Colonic mucosa (tissue), 4 donors: ENCODE results near the gene SAMD4A. TPM values are rescaled to one million over a fixed set of nuclear protein-coding genes. Genes with fewer than 3 reads are reported as not detected.

ENCODE experiments used
- DNase-seq: peaks from one replicate; pipeline ENCODE4 v3.0.0-alpha.2; 2020
- H3K27ac ChIP-seq: fragments of 200-600 bp; one replicate; pipeline ENCODE4 v1.8.0; 2021
- H3K27me3 ChIP-seq: fragments of 200-600 bp; one replicate; pipeline ENCODE4 v1.8.0; 2021
- H3K36me3 ChIP-seq: fragments of 200-600 bp; one replicate; pipeline ENCODE4 v1.8.0; 2021
- H3K4me1 ChIP-seq: fragments of 200-600 bp; one replicate; pipeline ENCODE4 v1.8.0; 2021; ENCODE audit warnings: mild to moderate bottlenecking
- H3K4me3 ChIP-seq: fragments of 200-600 bp; one replicate; pipeline ENCODE4 v1.8.0; 2021
- H3K9ac ChIP-seq, 2 donors: one replicate each; pipeline ENCODE4 v1.7.0; 2013; ENCODE audit warnings: control low read depth in 2 of 2, low read depth in 2 of 2, low read length in 2 of 2
- H3K9me3 ChIP-seq: fragments of 200-600 bp; one replicate; pipeline ENCODE4 v1.8.0; 2021
- CTCF ChIP-seq: fragments of 200-600 bp; IDR thresholded peaks from one replicate; pipeline ENCODE4 v1.8.0; 2022; ENCODE audit warnings: antibody characterized with exemption, mild to moderate bottlenecking
- intact Hi-C: fragments of 100-400 bp; cut with DNase I; formaldehyde crosslinking; loops from one replicate; pipeline ENCODE4 v1.14.1; 2022
- total RNA-seq, 2 donors: library from RNA; stranded (reverse); fragmentation: NEBNext Ultra II Directional in 1 of 2; extraction: Animal tissue kit (Norgen Biotek cat#: 25700) in 1 of 2; gene quantifications; one replicate each; pipeline ENCODE4 v1.2.1, GENCODE V29; 2021
- donor health status: healthy.
- donor health status: DM: no; HTN: no; CAD: no.
- donor health status: DM: no; HTN: no; CAD: no.

SAMD4A gene
- total RNA-seq, 2 donors from 2014 or later = 5.6 to 31.3 TPM

- H3K27ac ChIP-seq = no peak overlapping the region
- no peaks in the 10 kb centered on the region for H3K27me3 ChIP-seq
- no peak overlapping the region for H3K9ac ChIP-seq
- H3K4me1 ChIP-seq = no peaks in the 10 kb centered on the region
- intact Hi-C loops = no loop called here
- no peak for DNase-seq
- no peak for TF ChIP-seq CTCF
- no peaks in the 10 kb centered on the region for H3K36me3 ChIP-seq
- H3K9me3 ChIP-seq = no peaks in the 10 kb centered on the region
- H3K4me3 ChIP-seq = no peak overlapping the region
Observed at GRCh38 chr14:54702014-54702491, 135.1 kb downstream of the SAMD4A start.

GRCh38 chr14:54702492-54702891, 135.6 kb downstream of the SAMD4A start:
- Histone ChIP-seq H3K27ac (no peak overlapping the region), H3K9ac (no peak overlapping the region), H3K36me3 (no peaks in the 10 kb centered on the region), H3K9me3 (no peaks in the 10 kb centered on the region), H3K4me1 (no peaks in the 10 kb centered on the region), H3K4me3 (no peak overlapping the region), H3K27me3 (no peaks in the 10 kb centered on the region)
- intact Hi-C loops = no loop called here
- DNase-seq = no peak
- no peak for TF ChIP-seq CTCF

- H3K4me3 ChIP-seq = no peak overlapping the region
- no peak for TF ChIP-seq CTCF
- DNase-seq = no peak
- H3K9ac ChIP-seq = no peak overlapping the region
- no peaks in the 10 kb centered on the region for H3K4me1 ChIP-seq
- no peak overlapping the region for H3K27ac ChIP-seq
- H3K9me3 ChIP-seq = no peaks in the 10 kb centered on the region
- no peaks in the 10 kb centered on the region for H3K36me3 ChIP-seq
- no peaks in the 10 kb centered on the region for H3K27me3 ChIP-seq
- intact Hi-C loops = no loop called here
Observed at GRCh38 chr14:54703082-54703481, 136.2 kb downstream of the SAMD4A start.

- Histone ChIP-seq H3K9ac (no peak overlapping the region), H3K4me1 (no peaks in the 10 kb centered on the region), H3K36me3 (no peaks in the 10 kb centered on the region), H3K27ac (no peak overlapping the region), H3K9me3 (no peaks in the 10 kb centered on the region), H3K4me3 (no peak overlapping the region), H3K27me3 (no peaks in the 10 kb centered on the region)
- TF ChIP-seq CTCF = no peak
- intact Hi-C loops = no loop called here
- DNase-seq = no peak
Observed at GRCh38 chr14:54703724-54704123, 136.8 kb downstream of the SAMD4A start.

GRCh38 chr14:54704768-54705167, 137.8 kb downstream of the SAMD4A start:
- intact Hi-C loops = no loop called here
- no peak for TF ChIP-seq CTCF
- H3K4me3 ChIP-seq = no peak overlapping the region
- no peak overlapping the region for H3K27ac ChIP-seq
- H3K9ac ChIP-seq = no peak overlapping the region
- H3K4me1 ChIP-seq = no peaks in the 10 kb centered on the region
- H3K9me3 ChIP-seq = no peaks in the 10 kb centered on the region
- no peaks in the 10 kb centered on the region for H3K36me3 ChIP-seq
- DNase-seq = no peak
- no peaks in the 10 kb centered on the region for H3K27me3 ChIP-seq

- Histone ChIP-seq H3K27ac (no peak overlapping the region), H3K9ac (no peak overlapping the region), H3K9me3 (no peaks in the 10 kb centered on the region), H3K36me3 (no peaks in the 10 kb centered on the region), H3K27me3 (no peaks in the 10 kb centered on the region), H3K4me3 (no peak overlapping the region), H3K4me1 (no peaks in the 10 kb centered on the region)
- DNase-seq = no peak
- intact Hi-C loops = no loop called here
- TF ChIP-seq CTCF = no peak
Observed at GRCh38 chr14:54706769-54707168, 139.8 kb downstream of the SAMD4A start.
